Measurements from ENCODE around the gene SLC49A3.

Gene SLC49A3

DNA sequence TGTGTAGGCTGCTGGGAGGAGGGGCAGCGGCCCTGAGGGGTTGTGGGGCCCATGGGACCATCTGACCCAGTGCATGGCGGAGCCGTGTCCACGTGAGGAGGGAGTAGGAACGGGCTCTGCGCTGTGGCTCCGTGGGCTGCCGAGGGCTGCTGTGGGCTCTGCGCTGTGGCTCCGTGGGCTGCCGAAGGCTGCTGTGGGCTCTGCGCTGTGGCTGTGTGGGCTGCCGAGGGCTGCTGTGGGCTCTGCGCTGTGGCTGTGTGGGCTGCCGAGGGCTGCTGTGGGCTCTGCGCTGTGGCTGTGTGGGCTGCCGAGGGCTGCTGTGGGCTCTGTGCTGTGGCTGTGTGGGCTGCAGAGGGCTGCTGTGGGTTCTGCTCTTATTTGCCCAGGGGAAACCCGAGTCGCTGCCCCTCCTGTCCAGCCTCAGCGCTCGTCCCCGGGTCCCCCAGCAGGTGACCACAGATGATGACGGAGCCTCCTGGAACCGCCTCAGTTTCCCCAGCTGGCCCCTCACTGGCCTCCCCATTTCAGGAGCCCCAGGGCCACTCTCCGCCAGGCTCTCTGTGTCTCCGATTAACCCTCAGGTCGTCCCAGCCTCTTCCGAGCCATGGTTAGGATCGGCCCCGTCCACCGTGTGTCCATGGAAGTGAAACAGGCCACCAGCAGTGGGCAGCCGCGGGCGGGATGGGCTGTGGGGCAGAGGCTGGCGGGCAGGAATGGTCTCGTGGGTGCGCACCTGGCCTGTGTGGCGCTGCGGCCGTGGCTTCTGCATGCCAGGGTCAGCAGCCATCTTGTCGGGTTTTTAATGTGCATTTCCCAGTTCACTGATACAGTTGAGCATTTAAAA lies 36.7 kb upstream of the SLC49A3 start:
- TF ChIP-seq FOXP2 (optimal IDR thresholded peaks at IDR 0.05; ENCODE audit: borderline replicate concordance, extremely low read depth, extremely low read length, insufficient read depth) = no peak
- TF ChIP-seq POLR2AphosphoS5 (IDR thresholded peaks at IDR 0.05; ENCODE audit: low read depth, low read length) = no peak
- no peak for TF ChIP-seq SIN3A (IDR thresholded peaks at IDR 0.05; ENCODE audit: borderline replicate concordance, insufficient read depth, low read length)
- TF ChIP-seq TAF1 (IDR thresholded peaks at IDR 0.05; ENCODE audit: borderline replicate concordance, insufficient read depth, low read length) = no peak
- TF ChIP-seq, protein P1, sequence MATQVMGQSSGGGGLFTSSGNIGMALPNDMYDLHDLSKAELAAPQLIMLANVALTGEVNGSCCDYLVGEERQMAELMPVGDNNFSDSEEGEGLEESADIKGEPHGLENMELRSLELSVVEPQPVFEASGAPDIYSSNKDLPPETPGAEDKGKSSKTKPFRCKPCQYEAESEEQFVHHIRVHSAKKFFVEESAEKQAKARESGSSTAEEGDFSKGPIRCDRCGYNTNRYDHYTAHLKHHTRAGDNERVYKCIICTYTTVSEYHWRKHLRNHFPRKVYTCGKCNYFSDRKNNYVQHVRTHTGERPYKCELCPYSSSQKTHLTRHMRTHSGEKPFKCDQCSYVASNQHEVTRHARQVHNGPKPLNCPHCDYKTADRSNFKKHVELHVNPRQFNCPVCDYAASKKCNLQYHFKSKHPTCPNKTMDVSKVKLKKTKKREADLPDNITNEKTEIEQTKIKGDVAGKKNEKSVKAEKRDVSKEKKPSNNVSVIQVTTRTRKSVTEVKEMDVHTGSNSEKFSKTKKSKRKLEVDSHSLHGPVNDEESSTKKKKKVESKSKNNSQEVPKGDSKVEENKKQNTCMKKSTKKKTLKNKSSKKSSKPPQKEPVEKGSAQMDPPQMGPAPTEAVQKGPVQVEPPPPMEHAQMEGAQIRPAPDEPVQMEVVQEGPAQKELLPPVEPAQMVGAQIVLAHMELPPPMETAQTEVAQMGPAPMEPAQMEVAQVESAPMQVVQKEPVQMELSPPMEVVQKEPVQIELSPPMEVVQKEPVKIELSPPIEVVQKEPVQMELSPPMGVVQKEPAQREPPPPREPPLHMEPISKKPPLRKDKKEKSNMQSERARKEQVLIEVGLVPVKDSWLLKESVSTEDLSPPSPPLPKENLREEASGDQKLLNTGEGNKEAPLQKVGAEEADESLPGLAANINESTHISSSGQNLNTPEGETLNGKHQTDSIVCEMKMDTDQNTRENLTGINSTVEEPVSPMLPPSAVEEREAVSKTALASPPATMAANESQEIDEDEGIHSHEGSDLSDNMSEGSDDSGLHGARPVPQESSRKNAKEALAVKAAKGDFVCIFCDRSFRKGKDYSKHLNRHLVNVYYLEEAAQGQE (IDR thresholded peaks at IDR 0.05; ENCODE audit: insufficient read depth in 1 of 2, low read depth in 2 of 2, low read length in 2 of 2) = no peak

DNA sequence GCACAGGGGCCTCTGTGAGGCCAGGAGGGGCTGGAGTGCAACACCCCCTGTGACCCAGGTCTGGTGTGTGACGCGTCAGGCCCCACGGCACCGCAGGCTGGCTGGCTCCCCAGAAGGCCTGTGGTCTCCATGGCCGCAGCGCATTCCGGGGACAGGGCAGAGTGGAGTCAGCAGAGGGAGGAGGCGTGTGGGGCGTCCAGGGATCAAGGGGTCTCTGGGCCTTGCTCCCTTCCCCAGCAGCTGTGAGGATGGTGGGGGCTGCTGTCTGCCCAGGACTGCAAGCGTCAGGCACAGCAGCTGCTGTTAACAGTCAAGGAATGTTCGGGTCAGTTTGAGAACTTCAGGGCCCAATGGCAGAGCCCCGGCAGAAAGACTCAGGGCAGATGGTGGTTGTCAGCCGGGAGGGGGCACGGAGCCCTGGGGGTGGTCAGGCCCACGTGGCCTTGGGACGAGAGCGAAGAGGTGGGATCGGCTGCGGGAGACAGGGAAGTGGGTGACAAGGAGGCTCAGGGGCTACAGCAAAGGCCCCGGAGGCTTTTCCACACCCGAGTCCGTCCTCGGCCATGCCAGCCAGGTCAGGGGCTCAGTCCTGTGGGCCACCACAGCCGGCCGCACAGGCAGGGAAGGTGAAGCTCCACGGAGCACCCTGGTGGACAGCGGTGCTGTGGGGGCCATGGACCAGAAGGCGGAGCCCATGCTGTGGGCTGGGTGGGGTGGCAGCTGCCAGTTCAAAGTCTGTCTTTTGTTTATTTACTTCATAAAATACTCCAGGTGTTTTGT lies 35.0 kb upstream of the SLC49A3 start:
- TF ChIP-seq TAF1 (IDR thresholded peaks at IDR 0.05; ENCODE audit: borderline replicate concordance, insufficient read depth, low read length) = no peak
- no peak for TF ChIP-seq POLR2AphosphoS5 (IDR thresholded peaks at IDR 0.05; ENCODE audit: low read depth, low read length)
- no peak for TF ChIP-seq SIN3A (IDR thresholded peaks at IDR 0.05; ENCODE audit: borderline replicate concordance, insufficient read depth, low read length)
- TF ChIP-seq FOXP2 (optimal IDR thresholded peaks at IDR 0.05; ENCODE audit: borderline replicate concordance, extremely low read depth, extremely low read length, insufficient read depth) = no peak
- TF ChIP-seq, protein P1 (IDR thresholded peaks at IDR 0.05; ENCODE audit: insufficient read depth in 1 of 2, low read depth in 2 of 2, low read length in 2 of 2) = no peak

DNA sequence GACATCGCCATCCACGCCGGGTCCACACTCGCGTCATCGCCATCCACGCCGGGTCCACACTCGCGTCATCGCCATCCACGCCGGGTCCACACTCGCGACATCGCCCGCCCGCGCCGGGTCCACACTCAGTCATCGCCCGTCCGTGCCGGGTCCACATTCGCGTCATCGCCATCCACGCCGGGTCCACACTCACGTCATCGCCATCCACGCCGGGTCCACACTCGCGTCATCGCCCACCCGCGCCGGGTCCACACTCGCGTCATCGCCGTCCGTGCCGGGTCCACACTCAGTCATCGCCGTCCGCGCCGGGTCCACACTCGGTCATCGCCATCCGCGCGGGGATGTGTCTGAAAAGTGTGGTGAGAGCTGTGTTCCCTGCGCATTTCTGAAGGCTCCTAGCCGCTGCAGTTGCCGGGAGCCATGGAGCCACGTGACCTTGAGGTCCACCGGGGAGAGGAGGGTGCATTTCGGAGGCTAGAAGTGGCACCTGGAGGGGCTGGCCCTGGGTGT lies 34.0 kb upstream of the SLC49A3 start:
- TF ChIP-seq FOXP2 (optimal IDR thresholded peaks at IDR 0.05; ENCODE audit: borderline replicate concordance, extremely low read depth, extremely low read length, insufficient read depth) (no peak), SIN3A (IDR thresholded peaks at IDR 0.05; ENCODE audit: borderline replicate concordance, insufficient read depth, low read length) (no peak), POLR2AphosphoS5 (IDR thresholded peaks at IDR 0.05; ENCODE audit: low read depth, low read length) (no peak), TAF1 (IDR thresholded peaks at IDR 0.05; ENCODE audit: borderline replicate concordance, insufficient read depth, low read length) (no peak)
- TF ChIP-seq, protein P1 (IDR thresholded peaks at IDR 0.05; ENCODE audit: insufficient read depth in 1 of 2, low read depth in 2 of 2, low read length in 2 of 2) = no peak

DNA sequence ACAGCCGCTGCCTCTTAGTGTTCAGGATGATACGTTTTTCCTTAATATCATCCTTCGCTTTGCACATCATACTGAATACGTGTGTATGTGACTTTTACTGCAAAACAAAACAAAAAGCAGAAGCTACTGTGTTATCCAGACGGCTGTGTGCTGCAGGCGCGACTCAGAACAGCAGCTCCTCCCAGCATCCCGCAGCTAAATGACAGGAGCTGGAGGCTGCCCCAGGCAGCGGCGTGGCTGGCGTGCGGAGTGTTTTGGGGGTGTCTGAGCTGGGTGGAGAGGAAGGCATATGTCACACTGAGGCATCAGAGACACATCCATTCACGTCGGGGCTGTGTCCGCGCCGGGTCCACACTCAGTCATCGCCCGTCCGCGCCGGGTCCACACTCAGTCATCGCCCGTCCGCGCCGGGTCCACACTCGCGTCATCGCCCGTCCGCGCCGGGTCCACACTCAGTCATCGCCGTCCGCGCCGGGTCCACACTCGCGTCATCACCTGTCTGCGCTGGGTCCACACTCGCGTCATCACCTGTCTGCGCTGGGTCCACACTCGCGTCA lies 33.3 kb upstream of the SLC49A3 start:
- TF ChIP-seq FOXP2 (optimal IDR thresholded peaks at IDR 0.05; ENCODE audit: borderline replicate concordance, extremely low read depth, extremely low read length, insufficient read depth) = no peak
- TF ChIP-seq, protein P1 (IDR thresholded peaks at IDR 0.05; ENCODE audit: insufficient read depth in 1 of 2, low read depth in 2 of 2, low read length in 2 of 2) = no peak
- no peak for TF ChIP-seq POLR2AphosphoS5 (IDR thresholded peaks at IDR 0.05; ENCODE audit: low read depth, low read length)
- no peak for TF ChIP-seq SIN3A (IDR thresholded peaks at IDR 0.05; ENCODE audit: borderline replicate concordance, insufficient read depth, low read length)
- TF ChIP-seq TAF1 (IDR thresholded peaks at IDR 0.05; ENCODE audit: borderline replicate concordance, insufficient read depth, low read length) = no peak

All from PFSK-1 (cell line).